ENCODE measurements around the gene PCSK4.
A peak's percentile ranks its signal among the peaks of the same experiment; 100 is the strongest.
"Not testable (repeated sequence)": the region's sequence is repeated elsewhere in the genome, so short reads cannot be mapped to it uniquely, and the experiment has no call there.

Gene PCSK4

GRCh38 chr19:1521636-1522035 lies 31.5 kb upstream of the PCSK4 start:
- no peak for DNase-seq

DNA sequence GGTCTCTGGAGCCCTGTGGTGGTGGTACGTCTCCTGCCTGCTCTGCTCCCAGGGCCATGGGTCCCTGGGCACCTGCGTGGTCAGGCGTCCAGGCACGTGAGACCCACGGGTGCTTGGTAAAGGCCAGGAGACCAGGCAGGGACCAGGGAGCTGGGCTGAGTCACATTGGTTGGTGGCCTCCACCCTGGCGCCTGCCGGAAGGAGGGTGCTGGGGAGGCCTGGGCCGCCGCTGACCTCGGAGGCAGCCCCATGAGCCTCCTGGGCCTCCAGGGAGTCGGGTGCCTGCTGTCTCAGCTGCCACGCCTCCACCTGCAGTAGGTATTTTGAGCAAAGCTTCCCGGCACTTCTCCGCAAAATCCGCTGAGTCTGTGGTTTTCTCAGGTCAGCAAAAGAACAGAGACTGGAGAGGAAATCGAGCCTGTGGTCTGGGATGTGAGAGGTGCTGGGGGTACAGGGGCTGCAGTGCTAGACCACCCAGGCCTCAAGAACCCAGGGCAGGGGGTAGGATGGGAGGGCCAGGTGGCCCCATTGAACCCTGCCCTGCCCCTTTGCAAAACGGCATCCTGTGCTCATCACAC lies 30.1 kb upstream of the PCSK4 start:
- no peak for DNase-seq

- DNase-seq: not testable (repeated sequence)
These were observed 29.7 kb upstream of the PCSK4 start for GRCh38 chr19:1519802-1520201.

- no peak for DNase-seq
These were observed 28.3 kb upstream of the PCSK4 start for GRCh38 chr19:1518471-1518870.

DNA sequence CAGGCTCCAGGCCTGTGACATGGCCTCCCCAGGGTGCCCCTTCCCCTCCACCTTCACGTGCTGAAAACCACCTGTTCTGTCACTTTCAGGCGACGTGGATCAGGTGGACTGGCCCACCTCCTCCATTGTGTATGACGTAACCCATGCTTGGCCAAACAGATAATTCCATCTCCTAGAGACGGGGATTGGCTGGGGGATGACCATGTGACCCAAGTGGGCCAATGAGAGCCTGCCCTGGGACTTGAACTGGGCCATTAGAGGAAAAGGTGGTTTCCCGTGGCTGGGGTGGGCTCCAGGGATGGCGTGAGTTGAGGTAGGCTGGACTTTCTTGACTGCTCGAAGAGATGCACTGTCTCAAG lies 26.2 kb upstream of the PCSK4 start:
- peak; percentile 49 for DNase-seq

GRCh38 chr19:1514986-1515721 lies 25.0 kb upstream of the PCSK4 start:
- DNase-seq: no peak

- no peak for DNase-seq
These were observed 24.1 kb upstream of the PCSK4 start for GRCh38 chr19:1514295-1514661.

GRCh38 chr19:1513499-1514294 lies 23.5 kb upstream of the PCSK4 start:
- peak; percentile 63 for DNase-seq

- DNase-seq: peak; percentile 61
These were observed 22.7 kb upstream of the PCSK4 start, which contains the start of gene ADAMTSL5 for GRCh38 chr19:1512671-1513498. Gene ADAMTSL5, minus strand, starts transcription at chr19:1513019. Its CDS starts 2,076 bp downstream, at chr19:1510943.

- no peak for DNase-seq
These were observed 21.5 kb upstream of the PCSK4 start for GRCh38 chr19:1511318-1512317.

- DNase-seq: no peak
These were observed 20.7 kb upstream of the PCSK4 start for GRCh38 chr19:1510807-1511206.

DNA sequence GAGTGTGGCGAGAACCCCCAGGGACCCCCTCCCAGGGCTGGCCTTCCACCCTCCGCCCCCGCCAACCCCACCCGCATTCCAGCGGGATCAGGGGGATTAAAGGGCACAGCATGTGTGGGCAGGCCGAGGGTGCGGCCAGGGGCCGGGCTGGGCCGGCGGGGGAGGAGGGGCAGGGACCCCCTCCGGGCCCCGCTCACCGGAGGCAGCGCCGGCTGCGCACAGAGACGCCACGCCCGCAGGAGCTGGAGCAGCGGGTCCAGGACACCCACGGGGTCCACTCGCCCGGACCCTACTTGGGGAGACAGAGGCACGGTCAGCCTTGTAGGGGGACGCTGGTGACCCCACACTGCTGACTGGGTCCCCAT lies 20.3 kb upstream of the PCSK4 start:
- DNase-seq: no peak

DNA sequence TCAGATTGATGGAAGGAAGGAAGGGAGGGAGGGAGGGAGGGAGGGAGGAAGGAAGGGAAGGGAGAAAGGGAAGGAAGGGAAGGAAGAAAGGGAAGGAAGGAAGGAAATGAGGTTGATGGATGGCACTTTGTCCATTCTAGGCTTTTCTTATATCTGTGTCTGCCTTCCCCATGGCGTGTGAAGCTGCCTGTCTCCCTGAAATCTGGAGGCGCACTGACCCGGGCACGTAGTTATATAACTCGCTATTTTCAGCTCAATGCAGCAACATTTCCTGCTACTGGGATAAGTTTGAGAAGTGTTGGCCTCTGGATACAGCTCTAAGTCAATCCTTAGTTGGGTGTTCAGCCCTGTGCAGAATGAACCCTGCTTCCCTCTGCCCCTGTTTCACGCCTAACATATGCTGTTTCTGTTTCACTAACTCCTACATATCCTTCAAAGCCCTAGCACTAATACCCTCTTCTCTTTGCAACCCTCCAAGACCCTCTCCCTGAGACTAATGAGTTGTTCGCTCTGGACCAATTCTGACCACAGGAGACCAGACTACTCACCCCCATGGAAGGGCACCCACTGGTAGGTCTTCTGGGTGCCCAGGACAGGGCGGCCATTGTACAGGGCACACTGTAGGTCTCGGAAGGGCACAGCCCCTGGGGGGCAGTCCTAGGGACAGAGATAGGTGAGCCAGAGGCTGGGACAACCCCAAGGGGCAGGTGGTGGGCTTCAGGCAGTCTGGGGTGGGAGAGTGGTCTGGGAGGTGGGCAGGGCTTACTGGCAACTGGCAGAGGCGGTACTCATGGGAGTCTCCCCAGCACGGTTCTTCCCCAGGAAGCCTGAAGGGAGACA lies 19.7 kb upstream of the PCSK4 start:
- no peak for DNase-seq

DNA sequence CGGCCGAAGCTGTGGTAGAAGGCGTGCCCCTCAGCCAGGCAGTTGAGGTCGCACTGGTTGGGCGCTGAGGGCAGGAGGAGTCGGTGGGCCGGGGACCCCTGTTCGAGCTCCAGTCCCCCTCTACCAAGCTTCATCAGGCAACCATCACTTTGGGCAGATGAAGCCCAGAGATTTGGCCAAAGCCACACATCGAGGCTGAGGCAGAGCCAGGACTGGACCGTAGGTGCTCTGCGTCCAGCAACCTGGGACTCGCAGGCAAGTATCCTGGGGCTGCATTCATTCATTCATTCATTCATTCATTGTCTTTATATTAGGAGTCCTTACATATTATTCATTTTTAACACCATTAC lies 18.3 kb upstream of the PCSK4 start:
- no peak for DNase-seq

GRCh38 chr19:1507763-1508506 lies 17.8 kb upstream of the PCSK4 start:
- peak; percentile 97 for DNase-seq

DNA sequence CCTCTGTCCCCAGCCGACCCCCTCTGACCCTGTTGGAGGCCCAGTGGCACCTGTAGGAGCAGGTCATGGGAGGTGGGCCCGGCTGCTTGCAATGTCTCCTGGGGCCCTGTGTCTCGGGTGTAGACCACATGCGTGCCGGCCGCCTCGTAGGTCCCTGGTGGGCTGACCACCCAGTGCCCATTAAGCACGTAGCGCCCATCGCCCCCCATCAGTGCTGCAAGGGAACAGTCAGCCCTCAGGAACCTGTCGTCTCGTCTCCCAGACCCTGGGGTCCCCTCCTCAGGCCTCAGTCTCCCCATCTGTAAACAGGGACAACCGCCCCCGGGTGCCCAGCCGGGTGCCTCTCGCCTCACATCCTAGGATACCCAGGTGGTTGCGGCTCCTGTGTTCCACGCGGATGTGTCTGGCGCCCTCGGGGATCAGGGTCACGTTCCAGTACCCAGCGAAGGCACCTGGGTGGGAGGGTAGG lies 17.1 kb upstream of the PCSK4 start:
- DNase-seq: no peak

DNA sequence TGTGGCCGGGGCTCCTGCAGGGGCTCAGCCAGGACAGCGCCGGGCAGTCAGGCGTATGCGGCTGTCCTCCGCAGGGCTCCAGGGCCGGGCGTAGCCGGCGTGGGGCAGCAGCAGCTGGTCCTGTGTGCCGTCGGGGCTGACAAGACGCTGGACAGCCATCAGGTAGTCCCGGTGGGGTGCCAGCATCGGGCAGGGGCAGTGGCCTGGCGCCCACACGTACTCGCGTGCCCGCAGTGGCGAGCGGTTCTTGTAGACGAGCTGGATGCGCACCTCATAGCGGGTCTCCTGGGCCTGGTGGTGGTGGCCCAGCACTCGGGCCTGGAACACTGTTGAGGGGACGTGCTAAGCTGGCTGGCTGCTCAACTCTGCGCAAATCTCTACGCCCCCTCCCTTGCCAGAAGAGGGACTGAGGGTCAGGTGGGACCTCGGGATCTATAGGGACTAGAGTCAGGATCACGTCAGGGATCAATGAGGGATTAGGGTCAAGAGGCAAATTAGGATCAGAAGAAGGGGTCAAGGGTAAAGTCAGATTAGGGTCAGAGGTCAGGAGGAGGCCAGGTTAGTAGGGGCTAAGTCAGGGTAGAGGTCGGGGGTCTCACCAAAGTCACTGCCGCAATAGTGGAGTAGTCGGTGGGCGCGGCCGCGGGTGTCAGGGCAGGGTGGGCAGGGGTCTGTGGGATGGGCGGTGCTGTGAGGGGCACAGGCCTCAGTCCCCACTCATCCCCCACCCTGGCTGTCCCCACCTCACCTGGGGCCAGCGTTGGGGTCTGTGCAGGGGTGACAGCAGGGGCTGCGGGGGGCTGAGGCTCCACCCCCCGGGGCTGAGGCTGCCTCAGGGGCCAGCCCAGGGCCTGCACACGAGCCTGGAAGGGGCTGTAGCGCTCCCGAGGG lies 16.1 kb upstream of the PCSK4 start:
- no peak for DNase-seq

DNA sequence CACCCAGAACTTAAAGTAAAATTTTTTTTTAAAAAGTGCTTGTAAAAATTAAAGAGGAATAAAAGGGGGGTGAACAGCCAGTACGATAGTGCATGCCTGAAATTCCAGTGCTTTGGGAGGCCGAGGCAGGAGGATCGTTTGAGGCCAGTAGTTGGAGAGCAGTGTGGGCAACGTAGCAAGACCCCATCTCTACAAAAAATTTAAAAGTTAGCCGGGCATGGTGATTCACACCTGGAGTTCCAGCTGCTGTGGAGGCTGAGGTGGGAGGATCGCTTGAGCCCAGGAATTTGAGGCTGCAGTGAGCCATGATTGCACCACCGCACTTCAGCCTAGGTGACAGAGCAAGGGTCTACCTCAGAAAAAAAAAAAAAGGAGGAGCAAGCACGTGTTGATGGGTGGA lies 14.9 kb upstream of the PCSK4 start:
- no peak for DNase-seq
